ENCODE measurements around the gene KSR2. TPM values are rescaled to one million over a fixed set of nuclear protein-coding genes. Genes with fewer than 3 reads are reported as not detected.

The KSR2 gene
- total RNA-seq, 1 donor = under 0.01 TPM

DNA sequence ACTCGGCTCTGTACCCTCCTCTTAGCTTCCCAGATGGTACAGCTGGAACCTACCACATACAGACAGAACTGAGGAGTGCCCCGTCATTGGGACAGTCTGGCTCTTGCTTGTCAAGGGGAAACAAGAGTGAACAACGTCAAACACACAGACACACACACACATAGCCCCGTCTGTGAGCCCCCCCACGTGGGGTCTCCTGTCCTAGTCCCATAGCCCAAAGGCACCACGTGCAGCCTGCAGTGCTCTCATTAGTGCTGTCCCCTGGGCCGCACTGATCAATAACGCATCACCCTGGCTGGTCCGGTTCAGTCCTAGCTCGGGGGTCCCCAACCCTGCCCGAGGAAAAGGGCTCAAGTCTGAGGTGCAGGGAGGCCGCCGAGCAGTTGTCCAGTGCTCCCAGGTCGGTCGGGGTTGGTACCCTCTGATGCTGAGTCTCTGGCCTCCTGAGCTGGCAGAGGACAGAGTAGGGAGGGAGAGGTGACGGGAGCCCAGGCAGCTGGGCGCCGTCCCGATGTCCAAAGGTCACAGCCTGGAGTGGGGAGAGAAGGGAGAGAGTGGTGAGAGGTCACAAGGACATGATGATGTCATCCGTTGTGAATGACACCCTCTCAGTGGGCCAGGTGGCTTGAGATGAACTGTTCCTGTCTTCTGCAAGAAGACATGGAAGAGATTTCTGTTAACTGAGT lies 502.0 kb downstream of the KSR2 start:
- no peak for DNase-seq (ENCODE audit: low read depth)
- TF ChIP-seq, protein P1, sequence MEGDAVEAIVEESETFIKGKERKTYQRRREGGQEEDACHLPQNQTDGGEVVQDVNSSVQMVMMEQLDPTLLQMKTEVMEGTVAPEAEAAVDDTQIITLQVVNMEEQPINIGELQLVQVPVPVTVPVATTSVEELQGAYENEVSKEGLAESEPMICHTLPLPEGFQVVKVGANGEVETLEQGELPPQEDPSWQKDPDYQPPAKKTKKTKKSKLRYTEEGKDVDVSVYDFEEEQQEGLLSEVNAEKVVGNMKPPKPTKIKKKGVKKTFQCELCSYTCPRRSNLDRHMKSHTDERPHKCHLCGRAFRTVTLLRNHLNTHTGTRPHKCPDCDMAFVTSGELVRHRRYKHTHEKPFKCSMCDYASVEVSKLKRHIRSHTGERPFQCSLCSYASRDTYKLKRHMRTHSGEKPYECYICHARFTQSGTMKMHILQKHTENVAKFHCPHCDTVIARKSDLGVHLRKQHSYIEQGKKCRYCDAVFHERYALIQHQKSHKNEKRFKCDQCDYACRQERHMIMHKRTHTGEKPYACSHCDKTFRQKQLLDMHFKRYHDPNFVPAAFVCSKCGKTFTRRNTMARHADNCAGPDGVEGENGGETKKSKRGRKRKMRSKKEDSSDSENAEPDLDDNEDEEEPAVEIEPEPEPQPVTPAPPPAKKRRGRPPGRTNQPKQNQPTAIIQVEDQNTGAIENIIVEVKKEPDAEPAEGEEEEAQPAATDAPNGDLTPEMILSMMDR (IDR thresholded peaks at IDR 0.05; ENCODE audit: insufficient read depth, low read length) = no peak
- H3K4me3 ChIP-seq (ENCODE audit: low read depth, low read length) = no peak overlapping the region

DNA sequence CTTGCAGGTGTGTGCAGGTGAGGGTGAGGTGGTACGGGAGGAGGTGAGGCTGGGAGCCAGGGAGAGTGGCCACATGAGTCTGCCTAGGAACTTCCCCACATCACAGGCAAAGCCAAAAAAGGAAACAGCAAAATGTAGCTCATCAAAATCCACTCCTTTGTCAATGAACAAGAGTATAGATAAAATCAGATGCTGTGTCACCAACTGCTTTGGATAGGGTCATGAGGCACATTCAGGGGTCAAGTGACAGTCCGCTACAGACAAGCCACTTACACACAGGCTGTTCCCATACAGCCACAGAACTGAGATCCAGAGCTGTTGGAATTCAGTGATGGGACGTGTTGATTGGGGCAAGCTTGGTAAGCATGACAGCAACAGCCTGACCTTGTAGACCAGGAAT lies 507.1 kb downstream of the KSR2 start:
- TF ChIP-seq, protein P1 (IDR thresholded peaks at IDR 0.05; ENCODE audit: insufficient read depth, low read length) = no peak
- no peak overlapping the region for H3K4me3 ChIP-seq (ENCODE audit: low read depth, low read length)
- no peak for DNase-seq (ENCODE audit: low read depth)

DNA sequence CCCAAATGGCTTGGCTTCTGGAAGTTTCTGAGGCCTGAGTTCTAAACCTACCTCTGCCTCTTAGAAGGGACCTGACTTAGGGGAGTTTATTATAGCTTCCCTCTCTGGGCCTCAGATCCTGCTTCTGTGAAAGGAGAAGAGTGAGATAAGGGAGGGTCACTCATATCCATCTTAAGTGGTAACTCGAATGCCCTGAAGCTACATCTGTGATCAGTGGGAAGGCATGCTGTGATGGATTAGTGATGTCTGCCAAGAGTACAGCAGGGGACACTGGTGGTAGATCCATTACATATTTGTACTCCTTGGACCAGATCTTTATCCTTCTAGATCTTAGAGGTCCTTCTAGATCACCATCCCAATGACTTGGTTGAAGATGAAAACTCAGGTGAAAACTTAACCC lies 509.6 kb downstream of the KSR2 start:
- TF ChIP-seq, protein P1 (IDR thresholded peaks at IDR 0.05; ENCODE audit: insufficient read depth, low read length) = no peak
- H3K4me3 ChIP-seq (ENCODE audit: low read depth, low read length) = no peak overlapping the region
- no peak for DNase-seq (ENCODE audit: low read depth)

DNA sequence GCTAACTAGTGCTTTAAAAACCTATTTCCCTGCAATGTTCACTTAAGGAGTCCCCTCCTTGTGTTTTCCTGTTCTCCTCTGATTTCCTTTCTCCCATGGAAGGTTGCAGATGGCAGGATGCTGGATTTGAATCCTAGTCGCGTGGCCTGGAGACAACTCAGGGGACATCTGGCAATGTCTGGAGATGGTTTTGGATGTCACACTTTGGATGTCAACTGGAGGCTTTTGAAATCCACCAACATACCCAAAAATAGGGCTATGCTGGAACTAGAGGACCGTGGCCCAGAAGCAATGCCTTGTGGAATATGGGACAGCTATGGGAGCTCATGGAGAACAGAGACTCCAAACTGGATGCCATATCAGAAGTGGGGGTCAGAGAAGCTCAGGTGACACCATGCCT lies 511.6 kb downstream of the KSR2 start:
- TF ChIP-seq, protein P1 (IDR thresholded peaks at IDR 0.05; ENCODE audit: insufficient read depth, low read length) = no peak
- DNase-seq (ENCODE audit: low read depth) = no peak
- no peak overlapping the region for H3K4me3 ChIP-seq (ENCODE audit: low read depth, low read length)

DNA sequence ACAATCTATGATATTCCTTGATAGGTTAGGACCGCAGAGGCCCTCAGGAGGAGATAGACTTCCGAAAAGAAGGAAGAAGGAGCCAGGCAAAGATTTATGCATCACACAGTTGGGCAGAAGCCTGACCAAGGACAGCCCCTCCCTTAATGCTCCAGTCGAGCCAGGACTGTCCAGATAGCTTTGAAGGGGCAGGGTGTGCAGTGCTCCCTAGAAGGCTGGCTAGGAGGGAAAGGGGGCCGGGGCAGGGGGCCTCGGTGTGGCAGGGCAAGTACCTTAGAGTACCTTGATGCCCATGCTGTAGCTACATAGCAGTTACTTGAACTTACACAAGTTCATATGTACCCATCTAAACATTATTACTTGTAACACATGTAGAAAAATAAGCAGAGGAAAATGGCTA lies 512.7 kb downstream of the KSR2 start:
- TF ChIP-seq, protein P1 (IDR thresholded peaks at IDR 0.05; ENCODE audit: insufficient read depth, low read length) = no peak
- no peak for DNase-seq (ENCODE audit: low read depth)

DNA sequence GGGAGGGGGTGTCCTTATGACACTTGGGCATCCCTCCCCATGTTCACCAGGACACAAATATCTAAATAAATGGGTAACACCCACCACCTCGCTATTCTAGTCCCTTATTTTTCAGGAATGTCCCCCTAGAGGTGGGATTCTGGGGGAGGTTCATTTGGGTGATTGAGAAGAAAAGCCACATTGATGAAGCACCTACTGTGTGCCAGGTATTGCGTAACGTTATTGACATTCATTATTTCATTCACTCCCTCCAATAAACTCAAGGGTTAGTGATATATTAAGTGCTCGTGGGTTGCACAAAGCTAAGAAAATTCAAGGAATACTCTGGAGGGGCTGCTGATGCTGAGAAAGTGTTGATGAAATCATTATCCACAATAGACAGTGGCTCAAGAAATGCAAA lies 514.8 kb downstream of the KSR2 start:
- TF ChIP-seq, protein P1 (IDR thresholded peaks at IDR 0.05; ENCODE audit: insufficient read depth, low read length) = no peak
- no peak overlapping the region for H3K4me3 ChIP-seq (ENCODE audit: low read depth, low read length)
- DNase-seq (ENCODE audit: low read depth) = no peak

More for the DNA sequence above, 512.7 kb downstream of the KSR2 start:
- H3K4me3 ChIP-seq (ENCODE audit: low read depth, low read length) = no peak overlapping the region

DNA sequence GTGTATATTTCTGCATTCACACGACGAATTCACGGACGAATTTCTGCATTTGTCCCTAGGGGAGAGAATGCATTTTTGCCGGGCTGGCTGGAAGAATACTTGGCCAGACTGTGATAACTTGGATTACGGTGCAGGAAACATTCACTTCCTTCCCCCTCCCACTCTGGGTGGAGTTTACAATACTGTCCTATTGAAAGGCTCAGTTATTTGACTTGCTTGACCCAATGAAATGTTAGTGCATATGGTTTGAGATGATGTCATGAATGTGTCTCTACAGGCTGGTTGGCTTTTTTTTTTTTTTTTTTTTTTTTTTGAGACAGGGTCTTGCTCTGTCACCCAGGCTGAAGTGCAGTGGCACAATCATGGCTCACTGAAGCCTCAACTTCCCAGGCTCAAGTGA lies 516.7 kb downstream of the KSR2 start:
- TF ChIP-seq, protein P1 (IDR thresholded peaks at IDR 0.05; ENCODE audit: insufficient read depth, low read length) = no peak
- no peak for DNase-seq (ENCODE audit: low read depth)
- no peak overlapping the region for H3K4me3 ChIP-seq (ENCODE audit: low read depth, low read length)
